Left ventricle myocardium inferior (tissue), 1 donor: ENCODE data around the gene TMEM19. TPM values are rescaled to one million over a fixed set of nuclear protein-coding genes. Genes with fewer than 3 reads are reported as not detected.

Source experiments
- DNase-seq: peaks from one replicate; pipeline ENCODE4 v3.0.0-alpha.2; 2020
- H3K27ac ChIP-seq: fragments of 200-600 bp; replicated peaks from 2 replicates; pipeline ENCODE4 v1.8.0; 2021
- H3K27me3 ChIP-seq: fragments of 200-600 bp; 2 replicates; pipeline ENCODE4 v1.8.0; 2021; ENCODE audit warnings: low read depth
- H3K36me3 ChIP-seq: fragments of 200-600 bp; 2 replicates; pipeline ENCODE4 v1.8.0; 2021
- H3K4me1 ChIP-seq: fragments of 200-600 bp; 2 replicates; pipeline ENCODE4 v1.8.0; 2021
- H3K4me3 ChIP-seq: fragments of 200-600 bp; 2 replicates; pipeline ENCODE4 v1.8.0; 2021; ENCODE audit warnings: mild to moderate bottlenecking, moderate library complexity
- H3K9me3 ChIP-seq: fragments of 200-600 bp; replicated peaks from 2 replicates; pipeline ENCODE4 v1.8.0; 2021
- intact Hi-C: fragments of 100-400 bp; cut with micrococcal nuclease; formaldehyde crosslinking; loops from one replicate; pipeline ENCODE4 v1.11.0; 2022
- long read RNA-seq: library from polyadenylated mRNA; unstranded; transcript quantifications from one replicate; pipeline ENCODE4 v2.0.0, GENCODE V29; 2021
- total RNA-seq: library from RNA; stranded (reverse); fragmentation: NEBNext Ultra II Directional; extraction: Animal tissue kit (Norgen Biotek cat#: 25700); gene quantifications from one replicate; pipeline ENCODE4 v1.2.1, GENCODE V29; 2021
- TF ChIP-seq, protein P1 (sequence below): fragments of 200-600 bp; IDR thresholded peaks from 2 replicates; pipeline ENCODE4 v1.8.0; 2021; ENCODE audit warnings: antibody characterized with exemption, mild to moderate bottlenecking, borderline replicate concordance
- donor health status: DM: no; HTN: yes; CAD: no; lungs with severe emphysema.

TMEM19 gene
- 25.1 TPM for total RNA-seq
- long read RNA-seq, full-length matches to known transcripts = 23 of 38 reads
- long read RNA-seq, partial matches to known transcripts = 0 of 38 reads
- long read RNA-seq, other reads (novel, unspliced or antisense) = 15 of 38 reads

DNA sequence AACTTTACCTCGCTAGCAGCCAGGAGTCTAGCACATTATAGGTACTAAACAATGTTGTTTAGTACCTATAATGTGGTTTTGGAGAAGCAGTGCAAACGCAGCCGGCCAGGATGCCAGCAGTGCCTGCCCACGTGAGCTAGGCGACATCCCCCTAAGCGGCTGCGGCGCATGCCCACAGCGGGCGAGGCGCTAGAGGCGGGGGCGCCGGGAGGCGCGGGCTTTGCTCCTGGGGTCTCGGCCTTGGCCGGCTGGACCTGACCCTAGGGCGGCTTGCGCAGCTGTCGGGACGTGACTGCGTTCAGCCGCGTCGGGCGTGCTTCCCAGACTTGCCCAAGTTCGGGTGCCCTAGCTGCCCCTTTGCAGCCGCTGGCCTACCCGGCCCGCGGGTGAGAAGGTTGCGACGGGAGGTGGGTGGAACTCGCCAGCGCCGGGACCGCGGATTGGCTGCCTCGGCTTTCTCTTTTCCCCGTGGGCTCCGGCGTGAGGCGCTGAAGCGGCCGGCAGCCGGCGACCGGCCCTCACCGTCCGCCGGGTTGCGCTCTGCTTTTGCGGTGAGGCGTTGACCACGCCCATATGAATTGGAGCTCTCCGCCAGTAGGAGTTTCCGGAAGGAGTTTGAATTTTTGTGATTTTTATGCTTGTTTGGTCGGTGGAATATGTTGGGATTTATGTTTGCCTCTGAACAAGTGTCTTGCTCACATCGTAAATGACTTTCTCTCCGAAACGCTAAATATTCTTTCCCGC lies at the start of gene TMEM19:
Gene TMEM19 (plus strand): TSS at position 169 of the 744 bp plus-strand sequence. CDS start 599 bp downstream, outside the sequence.
- H3K27ac ChIP-seq = peak within 1 kb of the TSS; percentile 96
- H3K36me3 ChIP-seq = no peaks in the 10 kb centered on the region
- H3K4me1 ChIP-seq = peaks cover 61% of the 10 kb centered on the region
- TF ChIP-seq, protein P1, sequence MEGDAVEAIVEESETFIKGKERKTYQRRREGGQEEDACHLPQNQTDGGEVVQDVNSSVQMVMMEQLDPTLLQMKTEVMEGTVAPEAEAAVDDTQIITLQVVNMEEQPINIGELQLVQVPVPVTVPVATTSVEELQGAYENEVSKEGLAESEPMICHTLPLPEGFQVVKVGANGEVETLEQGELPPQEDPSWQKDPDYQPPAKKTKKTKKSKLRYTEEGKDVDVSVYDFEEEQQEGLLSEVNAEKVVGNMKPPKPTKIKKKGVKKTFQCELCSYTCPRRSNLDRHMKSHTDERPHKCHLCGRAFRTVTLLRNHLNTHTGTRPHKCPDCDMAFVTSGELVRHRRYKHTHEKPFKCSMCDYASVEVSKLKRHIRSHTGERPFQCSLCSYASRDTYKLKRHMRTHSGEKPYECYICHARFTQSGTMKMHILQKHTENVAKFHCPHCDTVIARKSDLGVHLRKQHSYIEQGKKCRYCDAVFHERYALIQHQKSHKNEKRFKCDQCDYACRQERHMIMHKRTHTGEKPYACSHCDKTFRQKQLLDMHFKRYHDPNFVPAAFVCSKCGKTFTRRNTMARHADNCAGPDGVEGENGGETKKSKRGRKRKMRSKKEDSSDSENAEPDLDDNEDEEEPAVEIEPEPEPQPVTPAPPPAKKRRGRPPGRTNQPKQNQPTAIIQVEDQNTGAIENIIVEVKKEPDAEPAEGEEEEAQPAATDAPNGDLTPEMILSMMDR = peak; percentile 44
- H3K27me3 ChIP-seq = no peaks in the 10 kb centered on the region
- peak within 1 kb of the TSS; percentile 78 for H3K4me3 ChIP-seq
- intact Hi-C loops = no loop called here
- no peaks in the 10 kb centered on the region for H3K9me3 ChIP-seq
- DNase-seq = peak; percentile 92

DNA sequence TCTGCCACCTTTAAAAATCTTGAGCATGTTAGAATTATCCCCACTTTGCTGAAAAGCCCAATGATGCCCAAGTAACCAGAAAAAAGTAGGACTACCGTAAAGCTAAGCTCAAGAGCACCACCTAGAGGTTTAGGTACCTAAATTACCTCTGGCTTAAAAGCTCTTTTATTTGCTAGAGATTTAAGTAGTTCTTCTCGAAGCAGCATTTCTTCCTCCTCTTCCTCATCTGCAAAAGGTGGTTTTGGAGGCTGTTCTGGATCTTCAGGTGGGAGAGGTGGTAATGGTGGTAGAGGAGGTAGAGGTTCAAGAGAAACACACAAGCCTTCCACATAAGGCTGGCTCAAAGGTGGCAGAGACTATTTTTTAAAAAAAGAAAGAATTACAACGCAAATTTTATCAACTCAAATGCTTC lies 49.2 kb upstream of the TMEM19 start:
- Histone ChIP-seq H3K9me3 (no peaks in the 10 kb centered on the region), H3K27ac (no peak overlapping the region), H3K4me3 (no peak overlapping the region), H3K4me1 (no peaks in the 10 kb centered on the region), H3K36me3 (peaks cover 84% of the 10 kb centered on the region), H3K27me3 (no peaks in the 10 kb centered on the region)
- TF ChIP-seq, protein P1 = peak; percentile 79
- intact Hi-C loops = no loop called here
- no peak for DNase-seq

DNA sequence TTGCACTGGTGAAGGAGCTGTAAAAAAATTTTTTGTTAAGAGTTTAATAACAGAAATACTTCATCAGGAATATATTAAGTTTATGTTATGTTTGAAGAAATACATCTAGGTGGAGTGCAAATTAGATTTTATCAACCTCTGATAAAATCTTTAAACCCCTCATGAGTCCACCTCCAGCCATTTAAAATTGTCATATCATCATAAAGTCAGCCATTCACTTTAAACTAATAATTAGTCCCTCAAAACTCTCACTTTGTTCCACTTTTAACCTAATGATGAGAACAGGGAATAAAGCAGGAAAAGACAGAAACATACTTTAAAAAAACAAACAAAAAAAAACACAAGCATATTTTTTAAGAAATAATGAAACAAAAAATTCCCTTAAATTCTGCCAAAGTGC lies 47.4 kb upstream of the TMEM19 start:
- Histone ChIP-seq H3K9me3 (no peaks in the 10 kb centered on the region), H3K4me1 (no peaks in the 10 kb centered on the region), H3K36me3 (peaks cover 84% of the 10 kb centered on the region), H3K27ac (no peak overlapping the region), H3K4me3 (no peak overlapping the region), H3K27me3 (no peaks in the 10 kb centered on the region)
- intact Hi-C loops = no loop called here
- TF ChIP-seq, protein P1 = no peak
- DNase-seq = no peak

DNA sequence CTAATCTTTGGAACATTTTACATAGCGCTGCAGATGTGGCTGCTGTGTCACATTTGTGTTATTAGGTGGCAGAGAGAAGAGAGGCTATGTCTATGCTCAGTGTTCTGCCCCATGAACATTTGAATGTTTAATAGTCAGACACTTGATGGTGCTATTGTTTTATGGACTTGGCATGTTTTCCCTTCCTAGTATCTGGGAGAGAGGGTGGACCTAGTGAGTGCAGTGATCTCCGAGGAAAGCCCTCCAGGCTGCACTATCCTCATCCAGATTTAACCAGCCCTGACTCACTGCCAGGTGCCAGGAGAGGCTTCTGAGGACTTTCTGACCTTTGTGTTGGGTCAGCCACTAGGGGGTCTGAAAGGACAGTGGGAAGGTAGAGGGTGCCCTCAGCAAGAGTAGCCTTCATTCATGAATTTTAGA lies 46.5 kb upstream of the TMEM19 start:
- Histone ChIP-seq H3K4me1 (no peaks in the 10 kb centered on the region), H3K9me3 (no peaks in the 10 kb centered on the region), H3K27ac (no peak overlapping the region), H3K36me3 (peaks cover 84% of the 10 kb centered on the region), H3K27me3 (no peaks in the 10 kb centered on the region), H3K4me3 (no peak overlapping the region)
- intact Hi-C loops = no loop called here
- DNase-seq = no peak
- TF ChIP-seq, protein P1 = no peak

DNA sequence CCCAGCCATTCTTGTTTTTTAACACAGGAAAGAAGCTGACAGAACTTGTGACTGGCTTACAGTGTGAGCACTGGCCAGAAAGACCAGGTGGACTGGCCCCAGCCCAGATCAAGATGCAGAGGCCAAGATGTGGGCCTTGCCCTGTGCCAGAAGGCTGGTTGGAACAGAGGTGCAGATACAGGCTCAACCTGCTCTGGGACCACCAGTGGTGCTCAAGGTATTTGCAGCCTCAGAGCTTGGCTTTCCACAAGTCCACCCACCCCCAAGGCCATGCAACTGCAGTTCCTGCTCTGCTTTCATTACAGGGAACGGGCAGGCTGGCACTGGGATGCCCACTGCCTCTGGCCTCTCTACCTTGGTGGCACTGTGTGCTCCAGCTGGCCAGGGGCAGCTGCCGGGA lies 45.6 kb upstream of the TMEM19 start:
- intact Hi-C loops = loop anchor here (10.0 kb wide), 1 partner anchor 114 kb away; the partner anchor contains the start of gene RAB21
- peaks cover 84% of the 10 kb centered on the region for H3K36me3 ChIP-seq

More for the DNA sequence above, 45.6 kb upstream of the TMEM19 start:
- Histone ChIP-seq H3K4me3 (no peak overlapping the region), H3K9me3 (no peaks in the 10 kb centered on the region), H3K27ac (no peak overlapping the region), H3K27me3 (no peaks in the 10 kb centered on the region), H3K4me1 (peaks cover 3% of the 10 kb centered on the region)
- no peak for DNase-seq
- TF ChIP-seq, protein P1 = no peak
